A549 treated with Hydrocortisone at 1 μM for 4 hours (cell line): ENCODE results near the gene GPSM1. TPM values are rescaled to one million over a fixed set of nuclear protein-coding genes. Genes with fewer than 3 reads are reported as not detected.

Experiments
- total RNA-seq: library from RNA; stranded (reverse); fragments of 200-300 nt; extraction: Qiagen RNA extraction; gene quantifications from 5 replicates; pipeline ENCODE4 v1.2.3, GENCODE V29; 2022

Gene GPSM1, protein sequence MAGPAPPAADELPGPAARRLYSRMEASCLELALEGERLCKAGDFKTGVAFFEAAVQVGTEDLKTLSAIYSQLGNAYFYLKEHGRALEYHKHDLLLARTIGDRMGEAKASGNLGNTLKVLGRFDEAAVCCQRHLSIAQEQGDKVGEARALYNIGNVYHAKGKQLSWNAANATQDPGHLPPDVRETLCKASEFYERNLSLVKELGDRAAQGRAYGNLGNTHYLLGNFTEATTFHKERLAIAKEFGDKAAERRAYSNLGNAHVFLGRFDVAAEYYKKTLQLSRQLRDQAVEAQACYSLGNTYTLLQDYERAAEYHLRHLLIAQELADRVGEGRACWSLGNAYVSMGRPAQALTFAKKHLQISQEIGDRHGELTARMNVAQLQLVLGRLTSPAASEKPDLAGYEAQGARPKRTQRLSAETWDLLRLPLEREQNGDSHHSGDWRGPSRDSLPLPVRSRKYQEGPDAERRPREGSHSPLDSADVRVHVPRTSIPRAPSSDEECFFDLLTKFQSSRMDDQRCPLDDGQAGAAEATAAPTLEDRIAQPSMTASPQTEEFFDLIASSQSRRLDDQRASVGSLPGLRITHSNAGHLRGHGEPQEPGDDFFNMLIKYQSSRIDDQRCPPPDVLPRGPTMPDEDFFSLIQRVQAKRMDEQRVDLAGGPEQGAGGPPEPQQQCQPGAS
- 10.3 to 14.9 TPM (median 13.5 TPM) in 5 replicates for total RNA-seq

GRCh38 chr9:136327304-136327974 is at the start of gene GPSM1:
GPSM1 (plus strand) TSS chr9:136327539; CDS start chr9:136327696, 157 bp downstream.

DNA sequence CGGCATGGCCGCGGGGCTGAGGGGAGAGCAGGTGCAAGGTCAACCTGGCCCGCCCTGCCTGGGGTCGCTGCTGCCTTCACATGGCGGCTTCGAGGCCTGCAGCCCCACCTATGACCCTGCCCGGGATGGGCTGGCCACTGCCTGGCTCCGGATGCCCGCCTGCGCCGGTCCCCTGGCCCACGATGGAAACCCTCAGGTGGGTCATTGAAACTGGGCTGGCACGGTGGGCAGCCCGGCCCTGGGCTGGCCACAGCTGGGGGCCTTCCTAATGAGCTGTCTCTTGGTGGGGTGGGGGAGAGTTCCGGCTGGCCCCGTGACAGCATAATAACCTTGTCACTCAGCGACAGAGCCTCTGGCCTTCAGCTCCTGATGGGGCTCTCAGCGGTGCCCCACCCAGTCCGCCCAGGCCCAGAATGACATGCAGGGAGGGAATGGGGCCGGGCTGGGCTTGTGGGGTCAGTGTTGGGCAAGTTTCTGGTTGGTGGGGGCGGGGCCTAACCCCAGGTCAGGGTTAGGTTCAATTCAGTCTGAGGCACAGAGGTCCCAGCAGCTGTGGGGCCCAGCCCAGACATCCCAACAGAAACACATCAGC is 23.4 kb upstream of the GPSM1 start, which contains the start of gene CCDC187:
TSS of gene CCDC187 (minus strand) at position 270 of the 592 bp plus-strand sequence. CDS start at position 6, 264 bp downstream.

DNA sequence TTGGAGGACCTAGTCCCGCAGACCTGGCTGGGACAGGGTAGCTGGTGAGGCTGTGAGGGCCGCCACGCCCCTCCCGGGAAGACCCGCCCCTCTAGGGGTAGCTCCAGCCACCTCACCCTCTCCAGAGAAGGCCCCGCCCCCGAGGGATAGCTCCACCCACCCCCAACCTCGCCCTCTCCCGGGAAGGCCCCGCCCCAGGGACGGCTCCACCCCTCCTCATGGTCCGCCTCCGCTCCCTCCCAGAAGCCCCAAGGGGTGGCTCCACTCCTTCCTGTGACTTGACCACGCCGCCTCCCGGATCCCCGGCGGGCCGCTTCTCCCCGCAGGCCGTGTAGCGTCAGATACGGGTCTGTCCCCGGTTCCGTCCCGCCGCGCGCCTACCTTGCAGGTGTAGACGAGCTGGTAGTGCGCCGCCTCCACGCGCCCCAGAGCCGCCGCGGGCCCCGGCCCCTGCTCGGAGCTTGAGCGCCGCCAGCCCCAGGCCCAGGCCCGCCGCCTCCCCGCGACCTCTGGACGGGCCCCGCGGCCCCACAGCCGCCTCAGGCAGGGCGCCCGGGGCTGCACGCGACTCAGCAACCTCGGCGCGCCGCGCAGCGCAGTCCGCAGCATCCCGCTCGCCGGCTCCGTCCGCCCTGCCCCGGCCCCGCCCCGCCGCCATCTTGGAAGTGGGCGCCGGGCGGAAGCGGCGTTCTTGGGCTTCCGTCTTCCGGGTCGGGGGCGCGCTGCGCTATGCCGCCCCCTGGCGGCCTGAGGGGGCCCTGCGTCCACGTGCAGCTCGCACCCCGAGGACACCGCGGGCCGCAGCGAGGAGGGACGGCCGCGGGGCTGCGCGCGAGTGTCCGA is 36.0 kb downstream of the GPSM1 start, which contains the start of gene DNLZ:
TSS of gene DNLZ (minus strand) at position 639 of the 843 bp plus-strand sequence. CDS start at position 609, 30 bp downstream.

DNA sequence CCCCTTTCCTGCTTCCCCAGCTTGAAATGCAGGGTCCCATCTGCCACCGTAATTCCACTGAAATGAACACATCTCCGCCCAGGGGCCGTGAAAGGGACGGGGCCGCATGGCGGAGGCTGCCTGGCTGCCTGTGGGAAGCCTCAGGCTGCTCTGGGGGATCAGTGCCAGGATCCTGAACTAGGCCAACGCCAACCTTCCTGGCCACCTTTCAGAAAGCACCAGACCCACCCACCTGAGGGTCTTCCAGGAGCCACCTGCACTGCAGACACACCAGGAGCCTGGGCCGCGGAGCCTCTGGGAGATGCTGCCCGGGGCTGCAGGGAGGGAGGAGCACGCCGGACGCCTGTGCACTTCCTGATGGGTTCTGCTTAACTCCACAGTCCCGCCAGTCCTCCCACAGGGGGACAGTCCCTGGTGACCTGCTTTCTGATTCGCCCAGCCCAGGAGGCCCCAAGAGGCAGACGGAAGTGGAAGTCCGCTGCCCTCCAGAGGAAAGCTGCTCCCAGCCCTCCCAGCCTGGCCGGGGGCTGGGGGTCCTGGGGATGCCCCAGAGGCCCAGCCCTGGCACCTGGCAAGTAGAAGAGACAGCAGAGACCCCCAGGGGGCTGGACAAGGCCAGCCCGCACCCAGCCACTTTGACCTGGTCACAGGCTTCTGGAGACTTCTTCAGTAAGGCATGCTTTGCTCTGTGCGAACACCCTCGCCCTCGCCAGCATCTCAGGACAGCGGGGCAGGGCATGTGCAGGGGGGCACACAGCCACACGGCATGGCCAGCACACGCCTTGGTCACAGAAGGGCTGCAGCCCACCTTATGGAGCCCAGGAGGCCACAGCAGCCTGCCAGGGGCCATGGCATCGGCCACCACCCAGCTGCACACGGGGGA is 46.2 kb downstream of the GPSM1 start, which contains the start of gene CARD9:
TSS of gene CARD9 (minus strand) at position 370 of the 883 bp plus-strand sequence. CDS start 1,591 bp downstream, outside the sequence.

DNA sequence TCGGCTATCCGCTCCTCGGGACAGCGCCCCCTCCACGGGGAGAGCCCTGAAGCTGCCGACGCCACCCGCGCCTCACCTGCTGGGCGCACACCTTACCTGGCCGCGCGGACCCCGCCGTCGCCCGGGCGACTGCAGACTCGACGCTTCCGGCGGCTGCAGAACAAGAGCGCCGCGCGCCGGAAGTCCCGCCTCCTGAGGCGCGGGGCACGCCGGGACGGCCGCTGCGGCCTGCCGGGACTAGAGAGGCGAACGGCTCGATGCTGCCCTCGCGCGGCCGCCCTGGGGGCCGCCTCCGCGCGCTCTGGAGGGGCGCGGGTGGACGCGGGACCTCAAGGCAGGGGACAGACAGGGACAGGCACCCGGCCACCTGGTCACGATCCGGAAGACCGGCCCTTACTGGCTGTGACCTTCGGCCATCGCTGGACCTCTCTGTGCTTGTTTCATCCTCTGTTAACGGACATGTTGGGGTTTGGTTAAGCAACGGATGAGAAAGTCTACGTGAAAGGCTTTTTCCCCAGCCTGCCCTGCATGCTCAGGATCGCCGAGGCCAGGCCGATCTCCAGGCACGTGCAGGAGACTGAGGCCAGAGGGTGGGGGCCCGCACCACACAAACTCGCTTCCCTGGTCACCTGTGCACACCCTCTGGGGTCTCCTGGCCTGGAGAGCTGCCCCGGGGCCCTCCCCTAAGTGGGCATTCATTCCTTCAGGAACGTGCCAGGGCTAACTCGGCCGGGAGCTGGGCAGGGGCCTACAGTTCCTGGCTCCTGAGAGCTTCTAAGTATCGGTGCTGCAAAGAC is 72.9 kb downstream of the GPSM1 start, which contains the start of gene SNAPC4:
TSS of gene SNAPC4 (minus strand) at position 133 of the 797 bp plus-strand sequence. CDS start 1,742 bp downstream, outside the sequence.

Other genes starting within 250 kb of the GPSM1 start
- 32.4 to 36.5 TPM (median 34.7 TPM) in 5 replicates for gene NACC2, start 232.2 kb upstream of the GPSM1 start, total RNA-seq
- 36.5 to 48.0 TPM (median 45.2 TPM) in 5 replicates for gene TMEM250, start 208.7 kb upstream of the GPSM1 start, total RNA-seq
- 0.03 to 0.16 TPM (median 0.10 TPM) in 4 of 5 replicates, not detected in the other for gene LHX3, start 122.4 kb upstream of the GPSM1 start, total RNA-seq
- 25.4 to 28.6 TPM (median 27.0 TPM) in 5 replicates for gene QSOX2, start 81.7 kb upstream of the GPSM1 start, total RNA-seq
- gene CCDC187, start 23.4 kb upstream of the GPSM1 start, total RNA-seq = 0.02 to 0.03 TPM in 2 of 5 replicates, not detected in the others
- gene DNLZ, start 36.2 kb downstream of the GPSM1 start, total RNA-seq = 18.3 to 40.2 TPM (median 36.0 TPM) in 5 replicates
- 0.81 to 1.7 TPM (median 0.97 TPM) in 5 replicates for gene CARD9, start 46.1 kb downstream of the GPSM1 start, total RNA-seq
- gene SNAPC4, start 72.6 kb downstream of the GPSM1 start, total RNA-seq = 11.6 to 13.3 TPM (median 12.0 TPM) in 5 replicates
- gene ENTR1, start 83.1 kb downstream of the GPSM1 start, total RNA-seq = 62.3 to 72.1 TPM (median 70.1 TPM) in 5 replicates
- 80.0 to 132 TPM (median 81.1 TPM) in 5 replicates for gene PMPCA, start 83.1 kb downstream of the GPSM1 start, total RNA-seq
- 14.1 to 21.2 TPM (median 19.7 TPM) in 5 replicates for gene INPP5E, start 112.3 kb downstream of the GPSM1 start, total RNA-seq
- gene SEC16A, start 155.5 kb downstream of the GPSM1 start, total RNA-seq = 54.8 to 61.7 TPM (median 59.6 TPM) in 5 replicates
- gene NOTCH1, start 218.5 kb downstream of the GPSM1 start, total RNA-seq = 9.3 to 12.0 TPM (median 11.1 TPM) in 5 replicates